ENCODE measurements around the gene RNF150.

DNA sequence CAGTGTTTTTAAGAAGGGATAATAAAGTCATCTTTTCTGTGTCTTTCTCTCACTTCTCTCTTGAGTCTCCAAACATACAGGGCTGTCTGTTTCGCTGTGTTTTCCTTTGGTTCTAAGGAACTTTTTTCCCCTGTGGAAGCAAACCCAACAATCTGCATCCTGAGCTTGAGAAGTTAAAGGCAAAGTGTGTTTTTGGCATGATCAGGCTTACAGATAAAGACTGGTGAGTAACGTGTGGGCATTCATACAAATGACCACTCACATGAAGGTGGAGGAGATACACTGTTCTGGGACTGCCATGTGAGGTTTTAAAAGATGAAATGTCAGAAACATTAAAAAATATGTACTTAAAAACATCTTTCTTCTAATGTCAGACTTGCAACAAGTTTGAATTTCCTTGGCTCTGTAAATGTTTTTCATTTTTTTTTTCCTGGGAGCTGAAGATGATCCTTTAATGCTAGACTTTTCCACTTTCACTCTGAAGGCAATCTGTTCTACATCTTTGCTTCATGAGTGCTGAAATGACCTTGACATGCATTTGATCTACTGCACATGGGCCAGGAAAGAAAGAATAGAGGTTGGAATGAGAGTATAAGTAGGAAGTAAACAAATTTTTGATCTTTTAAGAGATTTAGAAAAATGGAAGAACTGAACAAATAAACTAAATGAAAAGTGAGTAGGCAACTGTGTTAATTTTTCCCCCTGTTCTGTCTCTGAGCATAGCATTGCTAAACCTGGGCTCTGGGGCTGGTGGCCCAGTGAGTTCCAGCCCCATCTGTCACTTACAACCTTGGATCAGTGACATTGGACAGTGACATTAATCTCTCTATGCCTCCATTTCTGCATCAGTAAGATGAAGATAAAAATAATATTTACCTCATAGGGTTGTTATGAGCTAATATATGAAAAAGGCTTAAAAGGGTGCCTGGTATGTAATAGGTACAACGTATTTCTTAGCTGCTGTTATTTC lies 226.0 kb downstream of the RNF150 start:
- TF ChIP-seq TAF1 (IDR thresholded peaks at IDR 0.05; ENCODE audit: borderline replicate concordance, insufficient read depth, low read length), result no peak
- TF ChIP-seq, protein P1, sequence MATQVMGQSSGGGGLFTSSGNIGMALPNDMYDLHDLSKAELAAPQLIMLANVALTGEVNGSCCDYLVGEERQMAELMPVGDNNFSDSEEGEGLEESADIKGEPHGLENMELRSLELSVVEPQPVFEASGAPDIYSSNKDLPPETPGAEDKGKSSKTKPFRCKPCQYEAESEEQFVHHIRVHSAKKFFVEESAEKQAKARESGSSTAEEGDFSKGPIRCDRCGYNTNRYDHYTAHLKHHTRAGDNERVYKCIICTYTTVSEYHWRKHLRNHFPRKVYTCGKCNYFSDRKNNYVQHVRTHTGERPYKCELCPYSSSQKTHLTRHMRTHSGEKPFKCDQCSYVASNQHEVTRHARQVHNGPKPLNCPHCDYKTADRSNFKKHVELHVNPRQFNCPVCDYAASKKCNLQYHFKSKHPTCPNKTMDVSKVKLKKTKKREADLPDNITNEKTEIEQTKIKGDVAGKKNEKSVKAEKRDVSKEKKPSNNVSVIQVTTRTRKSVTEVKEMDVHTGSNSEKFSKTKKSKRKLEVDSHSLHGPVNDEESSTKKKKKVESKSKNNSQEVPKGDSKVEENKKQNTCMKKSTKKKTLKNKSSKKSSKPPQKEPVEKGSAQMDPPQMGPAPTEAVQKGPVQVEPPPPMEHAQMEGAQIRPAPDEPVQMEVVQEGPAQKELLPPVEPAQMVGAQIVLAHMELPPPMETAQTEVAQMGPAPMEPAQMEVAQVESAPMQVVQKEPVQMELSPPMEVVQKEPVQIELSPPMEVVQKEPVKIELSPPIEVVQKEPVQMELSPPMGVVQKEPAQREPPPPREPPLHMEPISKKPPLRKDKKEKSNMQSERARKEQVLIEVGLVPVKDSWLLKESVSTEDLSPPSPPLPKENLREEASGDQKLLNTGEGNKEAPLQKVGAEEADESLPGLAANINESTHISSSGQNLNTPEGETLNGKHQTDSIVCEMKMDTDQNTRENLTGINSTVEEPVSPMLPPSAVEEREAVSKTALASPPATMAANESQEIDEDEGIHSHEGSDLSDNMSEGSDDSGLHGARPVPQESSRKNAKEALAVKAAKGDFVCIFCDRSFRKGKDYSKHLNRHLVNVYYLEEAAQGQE (IDR thresholded peaks at IDR 0.05; ENCODE audit: insufficient read depth in 1 of 2, low read depth in 2 of 2, low read length in 2 of 2), result no peak
